Measurements from ENCODE around the gene ESYT1. TPM values are rescaled to one million over a fixed set of nuclear protein-coding genes. Genes with fewer than 3 reads are reported as not detected.
A peak's percentile ranks its signal among the peaks of the same experiment; 100 is the strongest.

Gene ESYT1
- total and polyA plus RNA-seq, 9 of the 15 experiments (the other 6 are each of a cell fraction or from before 2014, with no cell fraction given): 132 to 420 (median 164) TPM

- peak; percentile 87 for TF ChIP-seq ZNF740 (CRISPR knock-in tag; IDR thresholded peaks at IDR 0.05)
- no peak for TF ChIP-seq ZNF740 (tag; IDR thresholded peaks at IDR 0.05)
- no peak for TF ChIP-seq THAP7 (CRISPR knock-in tag; IDR thresholded peaks at IDR 0.05)
- TF ChIP-seq CLOCK (CRISPR knock-in tag; IDR thresholded peaks at IDR 0.05; ENCODE audit: borderline replicate concordance): no peak
- no peak for TF ChIP-seq POLR2H (tag; IDR thresholded peaks at IDR 0.05; ENCODE audit: low read depth)
- TF ChIP-seq BHLHE40 (IDR thresholded peaks at IDR 0.05; ENCODE audit: low read length): no peak
- TF ChIP-seq GTF2B (IDR thresholded peaks at IDR 0.05; ENCODE audit: extremely low read depth, insufficient read length): no peak
- TF ChIP-seq ZNF644 (tag; IDR thresholded peaks at IDR 0.05; ENCODE audit: low read depth): no peak
- no peak for TF ChIP-seq ZNF311 (CRISPR knock-in tag; IDR thresholded peaks at IDR 0.05)
- TF ChIP-seq ZBTB1 (CRISPR knock-in tag; IDR thresholded peaks at IDR 0.05; ENCODE audit: borderline replicate concordance, low read depth): no peak
- TF ChIP-seq SNAPC5 (CRISPR knock-in tag; IDR thresholded peaks at IDR 0.05): no peak
- TF ChIP-seq ZNF512 (tag; IDR thresholded peaks at IDR 0.05): no peak
- TF ChIP-seq ZNF764 (CRISPR knock-in tag; IDR thresholded peaks at IDR 0.05; ENCODE audit: low read depth): no peak
- TF ChIP-seq ZBTB26 (CRISPR knock-in tag; IDR thresholded peaks at IDR 0.05): no peak
- TF ChIP-seq NR3C1 (CRISPR knock-in tag; IDR thresholded peaks at IDR 0.05): no peak
- TF ChIP-seq RBM22 (IDR thresholded peaks at IDR 0.05; ENCODE audit: low read depth, low read length, poor library complexity, severe bottlenecking): no peak
- no peak for TF ChIP-seq POLR2G (IDR thresholded peaks at IDR 0.05; ENCODE audit: low read depth, low read length)
- no peak for TF ChIP-seq MEF2D (tag; conservative IDR thresholded peaks at IDR 0.05; ENCODE audit: low read depth)
- no peak for TF ChIP-seq ZNF347 (CRISPR knock-in tag; IDR thresholded peaks at IDR 0.05; ENCODE audit: low read depth)
Observed at GRCh38 chr12:56157201-56158028, 29.3 kb downstream of the ESYT1 start (continued).

Data from K562 (cell line).